Liver (tissue), 9 donors: ENCODE data around the gene LURAP1L. TPM values are rescaled to one million over a fixed set of nuclear protein-coding genes. Genes with fewer than 3 reads are reported as not detected.

Source experiments
- DNase-seq: peaks from one replicate; pipeline ENCODE4 v3.0.0-alpha.2; 2017; ENCODE audit warnings: low spot score
- H3K27ac ChIP-seq, 2 donors: one replicate each; pipeline ENCODE4 v1.7.0; 2013; ENCODE audit warnings: inconsistent platforms in 2 of 2, low read length in 2 of 2, control low read depth in 1 of 2, low read depth in 1 of 2, mild to moderate bottlenecking in 1 of 2
- H3K27me3 ChIP-seq, 4 donors: one replicate each; pipeline versions ENCODE4 v1.6.1 to v1.7.0; 2013; ENCODE audit warnings: low read length in 3 of 4, inconsistent platforms in 1 of 4, mild to moderate bottlenecking in 1 of 4, moderate library complexity in 1 of 4; ENCODE audit not compliant: control insufficient read depth in 4 of 4, insufficient read depth in 4 of 4
- H3K36me3 ChIP-seq, 4 donors: one replicate each; pipeline versions ENCODE4 v1.6.1 to v1.7.0; 2013; ENCODE audit warnings: low read length in 3 of 4, mild to moderate bottlenecking in 3 of 4, low read depth in 1 of 4, moderate library complexity in 1 of 4; ENCODE audit not compliant: control insufficient read depth in 4 of 4, insufficient read depth in 3 of 4
- H3K4me1 ChIP-seq, 4 donors: one replicate each; pipeline versions ENCODE4 v1.6.1 to v1.7.0; 2013; ENCODE audit warnings: low read length in 3 of 4, mild to moderate bottlenecking in 3 of 4, moderate library complexity in 1 of 4; ENCODE audit not compliant: control insufficient read depth in 4 of 4, insufficient read depth in 4 of 4
- H3K4me3 ChIP-seq, 3 donors: one replicate each; pipeline versions ENCODE4 v1.6.1 to v1.7.0; 2013; ENCODE audit warnings: low read length in 3 of 3, control low read depth in 1 of 3, low read depth in 1 of 3, mild to moderate bottlenecking in 1 of 3
- H3K9ac ChIP-seq, 2 donors: one replicate each; pipeline ENCODE4 v1.7.0; 2013; ENCODE audit warnings: low read length in 2 of 2, mild to moderate bottlenecking in 2 of 2, moderate library complexity in 2 of 2, control low read depth in 1 of 2, low read depth in 1 of 2
- H3K9me3 ChIP-seq, 4 donors: one replicate each; pipeline versions ENCODE4 v1.6.1 to v1.7.0; 2013; ENCODE audit warnings: low read length in 3 of 4; ENCODE audit not compliant: control insufficient read depth in 4 of 4
- ATF3 ChIP-seq: IDR thresholded peaks from 2 replicates; pipeline ENCODE4 v1.6.1; 2016; ENCODE audit warnings: antibody characterized with exemption
- CTCF ChIP-seq: fragments of 150-350 bp; IDR thresholded peaks from 2 replicates; pipeline ENCODE4 v1.5.1; 2017; ENCODE audit warnings: improper control_type of control experiment, low read depth, low read length; ENCODE audit not compliant: missing input control
- EGR1 ChIP-seq, 2 donors: IDR thresholded peaks; 2 replicates each; pipeline ENCODE4 v1.6.1; 2016 to 2018; ENCODE audit warnings: antibody characterized with exemption in 2 of 2, low read depth in 2 of 2
- FOXA1 ChIP-seq: IDR thresholded peaks from 2 replicates; pipeline ENCODE4 v1.6.1; 2016; ENCODE audit warnings: antibody characterized with exemption
- FOXA2 ChIP-seq: IDR thresholded peaks from 2 replicates; pipeline ENCODE4 v1.6.1; 2016; ENCODE audit warnings: antibody characterized with exemption
- GABPA ChIP-seq, 2 donors: IDR thresholded peaks in 1 of 2; conservative IDR thresholded peaks in 1 of 2; 2 replicates each; pipeline ENCODE4 v1.6.1; 2016; ENCODE audit warnings: antibody characterized with exemption in 2 of 2, mild to moderate bottlenecking in 1 of 2, moderate library complexity in 1 of 2
- HNF4A ChIP-seq, 2 donors: conservative IDR thresholded peaks; 2 replicates each; pipeline ENCODE4 v1.6.1; 2016; ENCODE audit warnings: antibody characterized with exemption in 2 of 2, mild to moderate bottlenecking in 2 of 2
- HNF4G ChIP-seq: IDR thresholded peaks from 2 replicates; pipeline ENCODE4 v1.6.1; 2016; ENCODE audit warnings: antibody characterized with exemption
- JUND ChIP-seq, 2 donors: IDR thresholded peaks; 2 replicates each; pipeline ENCODE4 v1.6.1; 2016; ENCODE audit warnings: antibody characterized with exemption in 2 of 2
- NR2F2 ChIP-seq: IDR thresholded peaks from 2 replicates; pipeline ENCODE4 v1.6.1; 2016; ENCODE audit warnings: antibody characterized with exemption
- RAD21 ChIP-seq, 2 donors: IDR thresholded peaks; 2 replicates each; pipeline ENCODE4 v1.6.1; 2016; ENCODE audit warnings: antibody characterized with exemption in 2 of 2, mild to moderate bottlenecking in 2 of 2
- RXRA ChIP-seq, 2 donors: IDR thresholded peaks; 2 replicates each; pipeline ENCODE4 v1.6.1; 2017 to 2018; ENCODE audit warnings: antibody characterized with exemption in 2 of 2, mild to moderate bottlenecking in 1 of 2
- SP1 ChIP-seq: IDR thresholded peaks from 2 replicates; pipeline ENCODE4 v1.6.1; 2018; ENCODE audit warnings: antibody characterized with exemption, mild to moderate bottlenecking
- TAF1 ChIP-seq: conservative IDR thresholded peaks from 2 replicates; pipeline ENCODE4 v1.6.1; 2016; ENCODE audit warnings: antibody characterized with exemption, mild to moderate bottlenecking
- YY1 ChIP-seq: IDR thresholded peaks from 2 replicates; pipeline ENCODE4 v1.6.1; 2016; ENCODE audit warnings: antibody characterized with exemption, mild to moderate bottlenecking
- ZBTB33 ChIP-seq: IDR thresholded peaks from 2 replicates; pipeline ENCODE4 v1.6.1; 2016; ENCODE audit warnings: antibody characterized with exemption
- WGBS: extraction: QIAGEN DNeasy Blood & Tissue Kit; methylation state at CpG from one replicate; pipeline ENCODE4 v1.1.7; 2013; 5-methylcytosine and 5-hydroxymethylcytosine counted together
- polyA plus RNA-seq, 2 donors: library from polyadenylated mRNA; stranded (reverse) in 1 of 2; unstranded in 1 of 2; fragments of 200-250 nt in 1 of 2; fragments of >200 nt in 1 of 2; fragmentation: Nextera tagmentation in 1 of 2; extraction: Ambion mirVana in 1 of 2; gene quantifications; one replicate each; pipeline versions ENCODE4 v1.2.1 to v1.2.3, GENCODE V29; 2013 to 2015
- total RNA-seq, 2 donors: library from RNA; depleted of rRNA; stranded (reverse); fragments of >200 nt; gene quantifications; one replicate each; pipeline ENCODE4 v1.2.3, GENCODE V29; 2014
- donor health status: healthy.
- donor health status: healthy.
- donor health status: healthy.
- donor health status: healthy.
- donor health status: healthy.

Gene LURAP1L
- total and polyA plus RNA-seq, 4 donors: 4.2 to 18.6 (median 8.9) TPM

GRCh38 chr9:12764150-12764549, 10.7 kb upstream of the LURAP1L start:
- 57% methylated on average over 1 of the region's 1 CpG for WGBS
- H3K27me3 ChIP-seq: no peaks in the 10 kb centered on the region
- H3K9ac ChIP-seq: no peak overlapping the region
- no peak for DNase-seq
- H3K27ac ChIP-seq: no peak overlapping the region
- H3K36me3 ChIP-seq: no peaks in the 10 kb centered on the region
- H3K4me3 ChIP-seq: no peak overlapping the region
- H3K9me3 ChIP-seq: no peaks in the 10 kb centered on the region
- no peaks in the 10 kb centered on the region for H3K4me1 ChIP-seq
- TF ChIP-seq FOXA2 (no peak), CTCF (no peak), SP1 (no peak), HNF4A (conservative IDR thresholded peaks at IDR 0.05) (no peak), NR2F2 (no peak), GABPA (IDR thresholded peaks at IDR 0.05 in 1 of 2, conservative IDR thresholded peaks at IDR 0.05 in 1 of 2) (no peak), TAF1 (no peak), RXRA (IDR thresholded peaks at IDR 0.05) (no peak), EGR1 (IDR thresholded peaks at IDR 0.05; ENCODE audit: low read depth in 2 of 2) (no peak), FOXA1 (no peak), JUND (IDR thresholded peaks at IDR 0.05) (no peak)

GRCh38 chr9:12765088-12765798, 9.6 kb upstream of the LURAP1L start:
- Histone ChIP-seq H3K36me3 (no peaks in the 10 kb centered on the region), H3K4me3 (no peak overlapping the region), H3K9ac (no peak overlapping the region), H3K4me1 (no peaks in the 10 kb centered on the region), H3K9me3 (no peaks in the 10 kb centered on the region), H3K27ac (no peak overlapping the region), H3K27me3 (no peaks in the 10 kb centered on the region)
- no peak for TF ChIP-seq CTCF
- TF ChIP-seq HNF4G: no peak
- no peak for TF ChIP-seq SP1
- 67% methylated on average over 1 of the region's 1 CpG for WGBS
- no peak for DNase-seq

- Histone ChIP-seq H3K27ac (no peak overlapping the region), H3K4me3 (no peak overlapping the region), H3K27me3 (no peaks in the 10 kb centered on the region), H3K36me3 (no peaks in the 10 kb centered on the region), H3K9me3 (no peaks in the 10 kb centered on the region), H3K4me1 (no peaks in the 10 kb centered on the region), H3K9ac (no peak overlapping the region)
- TF ChIP-seq CTCF: no peak
- no peak for TF ChIP-seq YY1
- TF ChIP-seq GABPA (IDR thresholded peaks at IDR 0.05 in 1 of 2, conservative IDR thresholded peaks at IDR 0.05 in 1 of 2): no peak
- TF ChIP-seq ATF3: no peak
- TF ChIP-seq RAD21 (IDR thresholded peaks at IDR 0.05): no peak
- TF ChIP-seq RXRA (IDR thresholded peaks at IDR 0.05): no peak
- TF ChIP-seq FOXA2: no peak
- no peak for TF ChIP-seq NR2F2
- TF ChIP-seq JUND (IDR thresholded peaks at IDR 0.05): no peak
- TF ChIP-seq SP1: no peak
- TF ChIP-seq TAF1: no peak
- TF ChIP-seq FOXA1: no peak
- no peak for TF ChIP-seq HNF4A (conservative IDR thresholded peaks at IDR 0.05)
- no peak for TF ChIP-seq ZBTB33
- TF ChIP-seq HNF4G: no peak
- no peak for TF ChIP-seq EGR1 (IDR thresholded peaks at IDR 0.05; ENCODE audit: low read depth in 2 of 2)
- no peak for DNase-seq
- WGBS: 45% methylated on average over 1 of the region's 1 CpG
These were observed 8.5 kb upstream of the LURAP1L start for GRCh38 chr9:12766357-12766756.
